ENCODE measurements around the gene DENND1A.

The DENND1A gene

DNA sequence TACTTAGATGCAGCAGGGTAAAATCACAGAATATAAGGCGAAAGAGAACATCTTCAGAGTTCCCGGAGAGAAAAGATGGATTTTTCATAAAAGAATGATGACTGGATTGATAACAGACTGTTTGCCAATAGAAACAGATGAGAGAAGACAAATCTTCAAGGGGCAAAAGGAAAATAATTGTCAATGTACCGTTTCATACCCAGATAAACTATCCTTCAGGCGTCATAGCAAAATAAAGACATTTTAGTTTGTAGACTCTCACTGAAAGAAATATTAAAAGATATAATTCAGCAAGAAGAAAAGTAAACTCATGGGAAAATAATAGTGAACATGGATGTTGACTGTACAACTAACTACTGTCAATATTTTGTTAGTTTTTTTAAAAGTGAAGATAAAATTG lies 399.7 kb downstream of the DENND1A start:
- DNase-seq (ENCODE audit: low read depth in 2 of 2): no peak

DNA sequence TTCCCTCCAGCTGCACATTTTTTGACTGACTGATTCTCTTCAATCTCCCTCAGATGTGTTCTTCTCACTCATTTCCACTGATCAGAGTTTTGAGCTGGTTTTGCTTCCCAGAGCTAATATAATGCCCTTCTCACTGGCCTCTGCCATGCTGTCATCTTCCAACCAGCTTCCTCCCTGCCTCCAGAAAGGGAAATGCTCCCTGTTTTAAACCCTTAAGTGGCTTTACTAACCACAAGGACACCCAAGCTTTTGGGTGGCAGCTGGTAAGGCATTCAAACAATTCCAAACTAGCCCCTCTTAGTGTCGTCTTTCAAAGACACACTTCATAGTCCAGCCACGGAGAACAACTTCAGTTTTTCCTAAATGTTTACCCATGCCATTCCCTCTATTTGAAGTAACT lies 401.4 kb downstream of the DENND1A start:
- no peak for DNase-seq (ENCODE audit: low read depth in 2 of 2)

DNA sequence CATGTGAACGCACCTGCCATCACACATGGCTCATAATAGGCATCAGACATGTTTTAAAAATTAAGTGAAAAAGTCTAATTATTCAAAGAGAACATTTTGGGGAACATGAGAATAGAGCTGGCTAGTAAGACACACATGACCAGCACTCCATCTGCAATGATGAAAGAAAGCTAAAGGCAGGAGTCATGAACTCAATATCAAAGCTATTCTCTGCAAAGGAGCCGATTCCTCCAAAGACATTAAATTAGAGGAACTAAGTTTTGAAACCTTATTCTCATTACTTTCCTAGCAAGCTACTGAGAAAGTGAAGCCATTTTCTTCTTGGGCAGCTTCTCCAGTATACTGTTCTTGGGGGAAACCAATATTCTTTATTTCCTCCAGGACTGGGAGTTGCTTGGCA lies 401.9 kb downstream of the DENND1A start:
- DNase-seq (ENCODE audit: low read depth in 2 of 2): no peak

DNA sequence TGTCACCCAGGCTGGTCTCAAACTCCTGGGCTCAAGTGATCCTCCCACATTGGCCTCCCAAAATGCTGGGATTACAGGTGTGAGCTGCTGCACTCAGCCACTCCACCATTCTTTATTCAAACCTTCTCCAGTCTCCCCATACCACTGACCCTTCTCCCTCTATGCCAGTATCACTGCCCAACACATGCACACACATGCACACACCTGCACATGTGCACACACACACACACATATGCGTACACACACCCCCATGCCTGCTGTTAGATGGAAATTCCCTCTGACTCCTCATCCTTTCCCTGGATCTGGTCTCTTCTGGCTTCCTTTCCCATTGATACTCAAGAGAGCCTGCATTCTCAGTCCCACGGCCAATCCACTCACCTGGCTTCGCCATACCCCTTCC lies 404.0 kb downstream of the DENND1A start:
- no peak for DNase-seq (ENCODE audit: low read depth in 2 of 2)

DNA sequence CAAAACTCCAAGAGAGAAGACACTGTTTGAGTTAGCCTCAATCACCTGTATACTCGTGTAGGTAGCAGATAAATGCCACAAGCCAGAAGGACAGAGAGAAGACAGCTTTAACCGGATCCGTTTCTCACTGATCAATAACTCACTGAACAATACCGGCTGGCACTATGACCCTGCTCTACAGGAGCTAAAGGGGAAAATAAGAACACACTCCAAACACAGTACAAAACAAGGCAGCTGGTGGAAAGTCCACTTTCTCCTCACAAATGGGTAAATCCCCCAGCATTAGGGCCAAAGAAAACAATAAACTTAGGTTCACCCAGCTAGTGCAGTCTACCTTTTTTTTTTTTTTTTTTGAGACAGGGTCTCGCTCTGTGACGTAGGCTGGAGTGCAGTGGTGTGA lies 404.5 kb downstream of the DENND1A start:
- DNase-seq (ENCODE audit: low read depth in 2 of 2): no peak

DNA sequence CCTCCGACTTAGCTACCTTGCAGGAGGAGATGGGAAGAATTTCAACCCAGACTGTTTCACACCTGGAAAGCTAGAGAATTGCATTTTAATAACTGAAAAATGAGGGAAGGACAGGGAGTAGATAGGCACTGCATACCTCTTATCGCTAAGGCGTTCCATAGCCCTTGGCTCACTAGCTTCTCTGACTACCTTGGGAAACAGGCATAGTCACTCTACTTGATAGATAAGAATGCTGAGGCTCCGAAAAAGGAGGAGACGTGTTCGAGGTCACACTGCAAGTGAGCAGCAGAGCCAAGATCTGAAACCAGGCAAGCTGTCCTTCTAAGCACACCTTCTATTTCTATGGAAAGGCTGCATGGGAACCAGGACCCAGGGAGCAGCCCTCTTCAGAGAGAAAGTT lies 405.1 kb downstream of the DENND1A start:
- no peak for DNase-seq (ENCODE audit: low read depth in 2 of 2)

DNA sequence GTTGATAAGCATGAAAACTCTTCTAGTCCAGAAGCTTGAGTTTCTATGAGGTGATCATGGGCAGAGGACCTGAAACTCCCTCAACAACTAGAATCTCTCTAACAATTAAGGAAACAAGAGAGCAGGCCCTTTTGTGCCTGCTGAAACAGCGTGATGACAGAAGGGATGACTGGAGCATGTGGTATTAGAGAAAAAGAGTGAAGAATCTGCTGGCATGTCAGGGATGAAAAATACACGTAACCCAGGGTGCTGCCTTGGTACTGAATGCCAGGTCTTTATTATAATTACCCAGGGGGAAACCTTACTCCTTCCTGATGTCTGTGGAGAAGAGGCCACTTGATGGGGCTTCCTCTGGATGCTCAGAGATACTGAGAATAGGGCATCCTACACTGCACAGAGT lies 406.1 kb downstream of the DENND1A start:
- no peak for DNase-seq (ENCODE audit: low read depth in 2 of 2)

DNA sequence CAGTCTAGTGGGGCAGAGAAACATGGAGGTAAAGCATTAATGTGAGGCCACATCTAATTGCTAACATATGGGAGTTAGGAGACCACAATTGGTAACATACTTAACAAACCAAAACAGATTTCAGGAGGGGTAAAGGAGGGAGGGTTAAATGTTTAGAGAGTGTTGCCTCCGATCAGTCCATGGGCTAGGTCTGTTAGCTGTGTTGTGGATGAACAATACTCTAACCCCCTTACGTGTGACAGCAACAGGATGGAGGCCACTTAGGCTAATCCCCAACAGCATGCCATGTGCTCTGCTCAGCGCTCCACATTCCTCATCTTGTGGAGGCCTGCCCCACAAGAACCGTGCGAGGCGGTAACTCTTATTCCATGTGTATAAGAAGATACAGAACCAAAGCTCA lies 406.9 kb downstream of the DENND1A start:
- DNase-seq (ENCODE audit: low read depth in 2 of 2): peak; percentile 87

DNA sequence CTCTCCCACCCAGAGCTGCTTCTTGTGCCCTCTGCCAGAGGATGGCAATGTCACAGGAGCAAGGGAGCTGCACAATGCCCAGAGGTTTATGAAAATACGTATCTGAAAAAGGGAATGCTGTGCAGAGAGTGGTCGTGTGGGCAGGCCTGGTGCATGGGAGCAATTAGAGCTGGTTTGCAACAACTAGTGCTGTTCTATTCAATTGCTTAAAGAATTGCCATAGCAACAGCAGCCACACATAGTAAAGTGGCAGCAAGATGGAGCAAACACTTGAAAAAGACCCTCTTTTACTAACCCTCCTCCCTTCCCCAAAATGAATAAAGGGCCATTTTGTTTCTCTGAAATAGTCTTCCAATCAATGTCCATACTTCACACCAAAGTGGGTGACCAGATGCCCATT lies 407.7 kb downstream of the DENND1A start:
- DNase-seq (ENCODE audit: low read depth in 2 of 2): no peak

DNA sequence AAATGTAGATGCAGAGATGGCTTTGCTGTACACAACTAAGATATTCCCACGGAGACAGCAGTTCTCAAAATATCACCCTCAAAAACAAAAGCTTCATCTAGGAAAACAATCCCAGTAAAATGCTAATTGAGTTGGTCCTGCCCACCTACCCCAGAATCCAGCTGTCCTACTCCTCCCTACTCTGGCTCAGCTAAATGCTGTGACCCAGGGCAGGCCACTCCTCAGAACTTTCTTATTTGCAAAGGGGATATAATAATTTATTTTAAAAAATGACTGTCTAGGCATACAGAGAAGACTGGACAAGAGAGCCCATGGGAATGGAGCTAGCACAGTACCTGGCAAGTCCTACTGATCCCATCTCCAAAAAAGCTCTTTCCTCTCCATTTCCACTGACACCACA lies 411.6 kb downstream of the DENND1A start:
- no peak for DNase-seq (ENCODE audit: low read depth in 2 of 2)

DNA sequence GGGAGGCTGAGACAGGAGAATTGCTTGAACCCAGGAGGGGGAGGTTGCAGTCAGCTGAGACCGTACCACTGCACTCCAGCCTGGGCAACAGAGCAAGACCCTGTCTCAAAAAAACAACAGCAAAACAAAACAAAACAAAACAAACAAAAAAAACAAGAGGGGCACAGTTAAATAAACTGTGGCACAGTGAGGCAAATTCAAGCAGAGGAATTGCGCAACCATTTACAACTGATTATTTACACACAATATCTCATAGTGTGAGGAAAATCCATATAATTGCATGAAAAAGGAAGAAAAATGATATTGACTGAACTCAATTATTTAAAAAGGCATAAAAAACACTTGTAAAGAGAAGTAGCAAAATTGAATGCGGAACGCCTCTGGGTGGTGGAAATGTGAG lies 412.4 kb downstream of the DENND1A start:
- DNase-seq (ENCODE audit: low read depth in 2 of 2): no peak

DNA sequence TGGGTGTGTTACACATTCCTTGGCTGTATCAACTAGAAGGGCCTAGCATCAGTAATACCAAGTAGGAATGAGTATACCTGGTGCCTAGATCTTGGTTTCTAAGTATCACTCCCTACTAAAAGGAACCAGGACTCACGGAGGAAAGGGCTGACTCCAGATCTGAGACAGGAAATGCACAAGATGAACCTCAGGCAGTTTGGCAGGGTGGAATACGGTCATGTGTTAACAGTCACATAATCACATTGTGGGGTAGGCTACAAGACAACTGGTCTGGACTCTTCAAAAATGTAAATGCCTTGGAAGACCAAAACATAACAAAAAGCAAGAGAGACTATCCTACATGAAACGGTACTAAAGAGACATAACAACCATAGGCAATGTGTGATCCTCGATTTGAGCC lies 415.2 kb downstream of the DENND1A start:
- no peak for DNase-seq (ENCODE audit: low read depth in 2 of 2)

DNA sequence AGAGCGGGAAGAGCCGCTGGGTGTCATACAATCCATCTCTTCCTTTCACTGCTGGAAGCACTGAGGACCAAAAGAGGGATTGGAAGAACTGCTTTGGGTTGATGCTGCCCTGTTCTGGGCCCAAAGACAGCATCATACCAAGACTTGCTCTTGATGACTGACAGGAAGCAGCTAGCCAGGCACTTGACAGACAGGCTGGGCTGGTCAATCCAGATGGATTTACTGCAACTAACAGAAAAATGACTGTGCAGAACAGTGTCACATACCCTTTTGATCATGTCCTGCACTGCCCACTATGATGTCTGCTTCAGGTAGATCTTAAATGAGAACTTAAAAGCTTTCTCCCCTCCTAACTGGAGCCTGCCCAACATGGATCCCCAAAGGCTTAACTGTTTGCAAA lies 416.4 kb downstream of the DENND1A start:
- no peak for DNase-seq (ENCODE audit: low read depth in 2 of 2)

DNA sequence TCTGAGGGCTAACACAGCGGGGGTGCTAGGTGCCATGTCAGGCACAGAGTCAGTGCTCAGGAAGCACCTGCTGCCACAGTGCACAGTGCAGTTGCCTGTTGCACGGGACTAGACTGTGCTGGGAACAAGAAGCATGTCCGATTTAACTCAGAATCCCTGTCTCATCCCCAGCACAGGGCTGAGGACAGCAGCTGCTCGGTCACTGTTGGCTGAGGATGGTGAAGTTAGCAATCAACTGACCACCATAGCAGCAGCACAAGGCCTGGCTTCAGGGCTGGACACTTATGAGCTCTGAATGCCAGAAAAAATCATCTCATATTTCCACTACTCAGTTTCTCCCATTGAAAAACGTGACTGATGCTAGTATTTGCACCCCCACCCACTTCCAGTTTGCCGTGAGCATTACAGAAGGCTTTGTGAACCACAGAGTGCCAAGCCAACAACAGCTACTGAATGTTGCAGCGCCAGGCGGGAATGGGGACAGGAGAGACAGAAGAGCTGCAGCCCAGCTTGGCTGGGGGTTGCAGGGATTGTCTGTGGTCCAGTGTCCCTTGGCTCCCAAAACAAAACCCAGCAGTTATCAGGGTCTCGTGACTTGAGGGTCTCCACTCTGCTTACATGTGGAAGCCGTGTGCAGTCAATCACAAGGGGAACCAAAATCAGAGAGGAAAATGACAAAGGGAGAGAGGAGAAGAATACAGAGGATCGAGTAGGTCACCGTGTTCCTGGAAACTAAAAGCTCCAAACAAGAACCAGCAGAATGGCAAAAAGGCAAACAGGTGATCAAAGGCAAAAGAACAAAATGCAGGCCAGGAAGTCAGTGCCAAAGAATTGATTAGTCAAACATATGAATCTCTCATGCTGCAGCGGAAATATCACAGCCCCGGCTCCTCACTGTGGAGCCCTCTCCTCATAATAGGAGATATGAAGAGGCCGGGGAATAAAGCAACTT lies 418.3 kb downstream of the DENND1A start:
- no peak for DNase-seq (ENCODE audit: low read depth in 2 of 2)

DNA sequence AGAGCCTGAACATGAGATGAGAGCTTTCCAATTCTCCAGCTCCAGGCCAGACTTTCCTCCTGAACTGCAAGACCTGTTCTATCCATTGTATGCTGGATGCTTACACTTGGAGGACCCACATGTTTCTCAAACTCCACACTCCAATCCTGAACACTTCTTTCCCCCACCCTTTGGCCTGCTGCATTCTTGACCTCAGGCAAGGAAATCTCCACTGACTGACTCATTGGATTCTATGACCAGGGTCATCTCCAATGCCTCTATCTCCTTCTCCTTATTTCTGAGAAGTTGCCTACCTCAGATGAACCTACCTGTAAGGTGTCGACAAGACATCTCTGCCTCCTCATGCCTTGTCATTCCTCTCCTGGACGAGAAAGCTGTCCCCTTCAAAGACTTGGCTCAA lies 420.3 kb downstream of the DENND1A start:
- DNase-seq (ENCODE audit: low read depth in 2 of 2): no peak

DNA sequence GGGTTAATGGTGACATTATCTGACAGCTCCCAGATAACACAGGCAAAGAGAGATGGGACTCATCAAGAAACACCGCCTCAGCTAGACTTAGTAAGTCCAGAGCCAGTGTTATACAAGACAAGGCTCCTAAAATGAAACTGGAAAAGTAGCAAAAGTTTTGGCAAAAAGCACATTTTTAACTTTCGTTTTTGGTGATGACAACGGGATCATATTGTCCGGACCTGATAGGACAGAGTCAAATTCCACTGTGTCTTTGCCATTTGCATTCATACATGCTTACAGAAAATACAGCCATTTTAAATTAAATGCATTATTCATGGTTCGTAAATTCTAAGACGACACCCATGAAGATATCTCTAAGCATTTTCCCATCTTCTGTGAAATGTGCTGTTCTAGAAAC lies 421.9 kb downstream of the DENND1A start:
- DNase-seq (ENCODE audit: low read depth in 2 of 2): no peak

DNA sequence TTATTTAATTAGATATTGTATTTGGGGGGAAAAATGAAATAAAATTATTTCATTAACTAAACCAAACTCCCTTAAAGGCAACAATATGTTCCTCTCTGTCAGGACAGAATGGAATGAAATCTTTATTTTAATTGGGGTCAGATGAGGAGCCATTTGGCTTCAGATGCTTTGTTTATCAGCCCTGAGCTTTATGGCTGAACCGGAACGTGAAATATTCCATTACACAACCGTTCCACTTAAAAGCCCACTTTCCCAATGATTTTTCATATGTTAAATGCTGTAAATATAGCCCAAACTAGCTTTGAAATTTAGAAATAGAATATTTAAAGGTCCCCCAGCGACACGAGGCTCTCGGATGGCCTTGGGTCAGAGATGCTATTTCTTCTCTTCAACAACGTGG lies 424.4 kb downstream of the DENND1A start:
- DNase-seq (ENCODE audit: low read depth in 2 of 2): no peak

DNA sequence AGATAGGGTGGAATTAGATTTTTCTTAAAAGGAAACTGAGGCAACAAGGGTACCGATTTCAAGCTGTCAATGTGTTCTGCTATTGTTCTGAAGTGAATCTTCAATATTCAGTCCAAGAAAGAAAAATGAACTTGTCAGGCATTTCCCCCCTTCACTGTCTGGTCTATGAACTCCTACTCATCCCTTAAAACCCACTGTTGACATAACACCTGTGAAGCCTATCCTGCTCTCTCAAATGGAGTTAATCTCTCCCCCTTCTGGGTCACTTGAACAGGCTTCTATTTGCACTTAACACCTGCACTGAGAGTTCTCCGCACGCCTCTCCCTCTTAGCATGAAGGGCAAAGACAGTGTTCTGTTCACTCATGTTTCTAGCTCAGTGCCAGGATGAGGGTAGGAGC lies 429.6 kb downstream of the DENND1A start:
- DNase-seq (ENCODE audit: low read depth in 2 of 2): no peak

DNA sequence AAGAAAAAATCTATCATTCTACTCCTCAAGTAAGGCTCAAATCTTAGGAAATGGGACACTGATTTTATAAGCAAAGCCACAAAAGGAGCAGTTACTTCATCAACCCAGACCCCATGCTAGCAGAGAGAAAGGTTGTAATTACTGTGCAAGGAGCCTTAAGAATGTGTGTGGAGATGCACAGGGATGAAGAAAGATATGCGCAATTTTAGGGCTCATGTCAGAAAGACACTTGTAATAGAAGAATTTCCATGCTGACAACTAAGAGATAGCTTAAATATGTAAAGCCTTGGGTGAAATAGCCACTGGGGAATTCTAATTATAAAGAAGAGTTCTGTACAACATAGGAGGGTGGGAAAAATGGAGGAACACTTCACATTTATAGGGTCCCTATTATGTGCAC lies 432.1 kb downstream of the DENND1A start:
- no peak for DNase-seq (ENCODE audit: low read depth in 2 of 2)

DNA sequence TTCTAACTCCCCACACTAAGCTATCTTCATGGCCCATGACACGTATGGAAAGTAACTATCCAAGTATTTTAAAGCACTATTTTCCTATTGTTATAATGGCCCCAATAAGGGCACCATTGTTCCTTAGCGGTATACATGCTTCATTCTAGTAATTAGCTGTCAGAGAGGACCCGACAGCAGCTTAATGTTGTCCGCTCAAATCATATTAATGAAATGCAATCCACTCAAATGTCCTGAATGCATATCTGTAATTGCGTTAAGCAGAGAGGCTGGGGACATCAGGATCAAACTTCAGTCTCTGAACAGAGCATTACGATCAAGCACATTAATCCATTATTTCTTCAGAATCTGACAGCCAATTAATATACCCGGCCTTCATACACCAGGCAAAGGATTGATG lies 434.2 kb downstream of the DENND1A start:
- DNase-seq (ENCODE audit: low read depth in 2 of 2): no peak

DNA sequence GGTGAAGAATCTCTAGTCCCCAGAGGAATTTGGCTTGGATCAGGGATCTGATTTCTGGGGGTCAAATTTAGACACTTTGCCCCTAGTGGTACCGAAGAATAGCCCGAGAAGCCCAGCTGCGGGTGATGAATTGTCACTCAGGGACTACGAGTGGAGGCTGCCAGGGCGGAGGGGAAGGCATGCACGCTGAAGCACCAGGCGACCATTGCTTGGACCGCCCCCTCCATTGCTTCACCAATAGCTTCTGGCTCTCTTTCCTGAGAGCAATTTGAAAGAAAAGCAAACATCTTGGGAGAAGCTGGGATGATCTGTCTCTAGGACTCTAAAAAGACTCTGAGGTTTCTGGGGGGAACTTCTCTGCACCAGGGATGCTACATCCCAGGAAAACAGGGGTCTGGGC lies 436.3 kb downstream of the DENND1A start:
- no peak for DNase-seq (ENCODE audit: low read depth in 2 of 2)

DNA sequence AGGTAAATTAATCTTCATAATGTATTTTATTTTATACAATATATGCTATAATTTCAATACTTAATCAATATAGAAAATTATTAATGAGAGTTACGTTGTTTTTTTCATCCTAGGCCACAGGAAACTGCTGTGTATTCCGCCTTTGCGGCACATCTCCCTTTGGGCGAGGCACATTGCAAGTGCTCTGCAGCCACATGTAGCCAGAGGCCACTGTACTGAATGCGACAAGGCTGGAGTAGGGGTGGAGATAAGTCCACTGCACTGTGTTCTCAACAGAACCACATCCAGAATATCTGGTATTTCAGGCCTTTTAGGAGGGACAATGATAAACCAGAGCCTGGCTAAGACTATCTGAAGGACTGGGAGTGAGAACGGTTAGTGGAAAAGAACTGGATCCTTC lies 439.2 kb downstream of the DENND1A start:
- DNase-seq (ENCODE audit: low read depth in 2 of 2): no peak

DNA sequence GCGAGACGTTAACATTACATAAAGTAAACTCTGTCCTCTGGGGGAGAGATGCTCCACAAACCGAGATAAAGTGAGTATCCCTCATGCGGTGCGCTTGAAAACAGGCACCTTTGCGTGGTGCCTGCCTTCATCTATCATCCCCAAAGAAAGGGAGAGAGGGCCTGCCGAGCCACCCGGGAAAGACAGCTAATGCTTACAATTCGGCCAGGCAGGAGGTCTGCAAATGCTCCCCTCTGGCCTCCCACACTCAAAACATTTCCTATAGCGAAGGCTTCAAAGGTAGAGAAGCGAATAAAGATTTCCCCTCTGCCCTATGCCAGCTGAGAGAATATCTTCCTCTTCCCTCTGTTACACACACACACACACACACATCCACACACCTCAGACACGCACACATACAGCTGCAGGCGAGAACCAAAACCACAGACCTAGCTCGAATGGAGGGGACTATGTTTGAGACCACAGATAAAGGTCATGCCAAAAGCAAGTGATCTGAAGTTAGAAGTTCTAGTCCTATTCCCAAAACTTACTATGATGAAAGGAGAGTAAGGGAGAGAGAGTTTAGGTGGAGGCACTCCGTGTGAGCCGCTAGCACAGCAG lies 441.1 kb downstream of the DENND1A start:
- no peak for DNase-seq (ENCODE audit: low read depth in 2 of 2)
